ENCODE data around the gene NEK11. TPM values are rescaled to one million over a fixed set of nuclear protein-coding genes. Genes with fewer than 3 reads are reported as not detected.
"Not testable (repeated sequence)": the region's sequence is repeated elsewhere in the genome, so short reads cannot be mapped to it uniquely, and the experiment has no call there.

Gene NEK11
- total RNA-seq, 1 donor from 2014 or later: 3.8 TPM

DNA sequence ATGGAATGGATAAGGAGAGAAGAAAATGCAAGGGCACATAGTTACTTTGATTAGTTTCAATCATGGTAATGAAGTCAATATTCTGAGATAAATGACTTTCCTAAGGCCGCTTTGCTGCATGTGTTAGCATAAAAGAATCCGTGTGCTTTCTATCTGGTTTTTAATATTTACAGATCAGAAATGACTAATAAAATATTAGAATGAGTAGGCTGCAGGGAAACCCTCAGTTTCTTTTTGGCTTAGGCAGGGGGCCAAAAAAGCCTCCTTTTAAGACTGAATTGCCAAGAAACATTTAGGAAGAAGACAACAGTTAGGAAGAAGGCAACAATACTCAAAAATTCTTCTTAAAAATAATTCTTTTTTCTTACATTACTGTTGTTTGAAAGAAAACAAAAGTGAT is 11.6 kb downstream of the NEK11 start:
- ATAC-seq: no peak
- no peak overlapping the region for H3K27ac ChIP-seq
- H3K36me3 ChIP-seq: no peaks in the 10 kb centered on the region
- DNase-seq: no peak
- no peaks in the 10 kb centered on the region for H3K27me3 ChIP-seq
- H3K9me3 ChIP-seq: no peaks in the 10 kb centered on the region
- H3K4me3 ChIP-seq: no peak overlapping the region
- H3K4me1 ChIP-seq: no peaks in the 10 kb centered on the region
- intact Hi-C loops (cut with DNase I): no loop called here
- TF ChIP-seq, protein P1, sequence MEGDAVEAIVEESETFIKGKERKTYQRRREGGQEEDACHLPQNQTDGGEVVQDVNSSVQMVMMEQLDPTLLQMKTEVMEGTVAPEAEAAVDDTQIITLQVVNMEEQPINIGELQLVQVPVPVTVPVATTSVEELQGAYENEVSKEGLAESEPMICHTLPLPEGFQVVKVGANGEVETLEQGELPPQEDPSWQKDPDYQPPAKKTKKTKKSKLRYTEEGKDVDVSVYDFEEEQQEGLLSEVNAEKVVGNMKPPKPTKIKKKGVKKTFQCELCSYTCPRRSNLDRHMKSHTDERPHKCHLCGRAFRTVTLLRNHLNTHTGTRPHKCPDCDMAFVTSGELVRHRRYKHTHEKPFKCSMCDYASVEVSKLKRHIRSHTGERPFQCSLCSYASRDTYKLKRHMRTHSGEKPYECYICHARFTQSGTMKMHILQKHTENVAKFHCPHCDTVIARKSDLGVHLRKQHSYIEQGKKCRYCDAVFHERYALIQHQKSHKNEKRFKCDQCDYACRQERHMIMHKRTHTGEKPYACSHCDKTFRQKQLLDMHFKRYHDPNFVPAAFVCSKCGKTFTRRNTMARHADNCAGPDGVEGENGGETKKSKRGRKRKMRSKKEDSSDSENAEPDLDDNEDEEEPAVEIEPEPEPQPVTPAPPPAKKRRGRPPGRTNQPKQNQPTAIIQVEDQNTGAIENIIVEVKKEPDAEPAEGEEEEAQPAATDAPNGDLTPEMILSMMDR (IDR thresholded peaks at IDR 0.05): no peak

DNA sequence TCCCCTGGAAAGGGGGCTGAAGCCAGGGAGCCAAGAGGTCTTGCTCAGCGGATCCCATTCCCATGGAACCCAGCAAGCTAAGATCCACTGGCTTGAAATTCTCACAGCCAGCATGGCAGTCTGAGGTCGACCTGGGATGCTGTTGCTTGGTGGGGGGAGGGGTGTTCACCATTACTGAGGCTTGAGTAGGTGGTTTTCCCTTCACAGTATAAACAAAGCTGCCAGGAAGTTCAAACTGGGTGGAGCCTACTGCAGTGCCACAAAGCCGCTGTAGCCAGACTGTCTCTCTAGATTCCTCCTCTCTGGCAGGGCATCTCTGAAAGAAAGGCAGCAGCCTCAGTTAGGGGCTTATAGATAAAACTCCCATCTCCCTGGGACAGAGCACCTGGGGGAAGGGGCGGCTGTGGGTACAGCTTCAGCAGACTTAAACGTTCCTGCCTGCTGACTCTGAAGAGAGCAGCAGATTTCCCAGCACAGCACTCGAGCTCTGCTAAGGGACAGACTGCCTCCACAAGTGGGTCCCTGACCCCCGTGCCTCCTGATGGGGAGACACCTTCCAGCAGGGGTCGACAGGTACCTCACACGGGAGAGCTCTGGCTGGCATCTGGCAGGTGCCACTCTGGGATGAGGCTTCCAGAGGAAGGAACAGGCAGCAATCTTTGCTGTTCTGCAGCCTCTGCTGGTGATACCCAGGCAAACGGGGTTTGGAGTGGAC is 15.8 kb downstream of the NEK11 start:
- DNase-seq; ATAC-seq; H3K27ac ChIP-seq; intact Hi-C loops (cut with DNase I); H3K4me3 ChIP-seq; H3K36me3 ChIP-seq; H3K27me3 ChIP-seq; H3K9me3 ChIP-seq; H3K4me1 ChIP-seq: not testable (repeated sequence)

DNA sequence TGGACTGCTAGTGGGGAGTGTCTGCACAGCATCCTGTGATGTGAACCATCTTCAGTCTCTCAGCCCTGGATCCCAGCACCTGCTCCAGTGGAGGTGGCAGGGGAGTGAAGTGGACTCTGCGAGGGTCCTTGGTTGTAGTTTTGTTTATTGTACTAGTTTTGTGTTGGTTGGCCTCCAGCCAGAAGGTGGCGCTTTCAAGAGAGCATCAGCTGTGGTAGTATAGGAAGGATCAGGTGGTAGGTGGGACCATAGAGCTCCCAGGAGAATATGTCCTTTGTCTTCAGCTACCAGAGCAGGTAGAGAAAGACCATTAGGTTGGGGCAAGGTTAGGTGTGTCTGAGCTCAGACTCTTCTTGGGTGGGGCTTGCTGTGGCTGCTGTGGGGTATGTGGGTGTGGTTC is 20.9 kb downstream of the NEK11 start:
- H3K36me3 ChIP-seq: no peaks in the 10 kb centered on the region
- TF ChIP-seq, protein P1 (IDR thresholded peaks at IDR 0.05): no peak
- intact Hi-C loops (cut with DNase I): no loop called here
- ATAC-seq (no peak), DNase-seq (no peak)
- no peaks in the 10 kb centered on the region for H3K9me3 ChIP-seq
- H3K4me1 ChIP-seq: no peaks in the 10 kb centered on the region
- H3K27me3 ChIP-seq: no peaks in the 10 kb centered on the region
- H3K4me3 ChIP-seq: no peak overlapping the region
- H3K27ac ChIP-seq: no peak overlapping the region

DNA sequence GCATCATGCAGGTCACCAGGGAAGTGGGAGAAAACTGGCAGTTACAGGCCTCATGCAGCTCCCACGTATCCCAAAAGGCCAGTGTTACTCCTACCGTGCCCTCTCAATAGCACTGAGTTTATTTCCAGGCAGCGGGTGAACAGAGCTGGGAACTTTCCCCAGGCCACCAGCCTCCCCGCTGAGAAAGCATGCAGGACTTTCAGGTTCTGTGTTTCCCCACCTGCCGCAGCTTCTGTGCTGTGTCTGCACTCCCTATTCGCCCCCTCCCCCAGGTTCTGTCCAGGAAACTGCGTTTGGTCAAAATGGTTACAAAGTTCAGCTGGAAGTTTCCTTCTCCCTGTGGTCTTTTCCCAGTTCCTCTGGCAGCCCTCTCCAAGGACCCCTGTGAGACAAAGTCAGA is 21.4 kb downstream of the NEK11 start:
- DNase-seq (no peak), ATAC-seq (no peak)
- intact Hi-C loops (cut with DNase I): no loop called here

DNA sequence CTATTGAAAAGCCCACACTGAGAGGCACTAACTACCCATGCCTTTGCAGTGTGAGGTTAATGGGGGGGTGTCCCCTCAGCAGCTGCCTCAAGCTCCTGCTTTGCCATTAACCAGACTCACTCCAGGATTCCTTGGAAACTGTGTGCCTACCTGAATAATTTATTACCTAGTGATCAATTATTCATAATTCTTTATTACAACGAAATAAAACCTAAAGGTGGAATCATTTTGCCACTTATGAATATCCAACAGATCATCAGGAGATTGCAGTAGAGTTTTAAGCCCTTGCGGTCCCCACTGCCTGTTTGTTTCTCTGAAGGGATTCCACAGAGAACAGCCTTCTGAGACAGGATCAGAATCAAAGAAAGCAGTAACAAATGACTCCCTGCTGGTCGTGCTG is 23.3 kb downstream of the NEK11 start:
- H3K9me3 ChIP-seq: no peaks in the 10 kb centered on the region
- no peak overlapping the region for H3K4me3 ChIP-seq
- DNase-seq (no peak), ATAC-seq (no peak)
- no peaks in the 10 kb centered on the region for H3K36me3 ChIP-seq
- H3K4me1 ChIP-seq: no peaks in the 10 kb centered on the region
- intact Hi-C loops (cut with DNase I): no loop called here
- no peak overlapping the region for H3K27ac ChIP-seq
- H3K27me3 ChIP-seq: no peaks in the 10 kb centered on the region
- TF ChIP-seq, protein P1 (IDR thresholded peaks at IDR 0.05): no peak

More for the DNA sequence above, 21.4 kb downstream of the NEK11 start:
- Histone ChIP-seq H3K9me3 (no peaks in the 10 kb centered on the region), H3K27ac (no peak overlapping the region), H3K4me3 (no peak overlapping the region), H3K36me3 (no peaks in the 10 kb centered on the region), H3K27me3 (no peaks in the 10 kb centered on the region), H3K4me1 (no peaks in the 10 kb centered on the region)
- TF ChIP-seq, protein P1 (IDR thresholded peaks at IDR 0.05): no peak

DNA sequence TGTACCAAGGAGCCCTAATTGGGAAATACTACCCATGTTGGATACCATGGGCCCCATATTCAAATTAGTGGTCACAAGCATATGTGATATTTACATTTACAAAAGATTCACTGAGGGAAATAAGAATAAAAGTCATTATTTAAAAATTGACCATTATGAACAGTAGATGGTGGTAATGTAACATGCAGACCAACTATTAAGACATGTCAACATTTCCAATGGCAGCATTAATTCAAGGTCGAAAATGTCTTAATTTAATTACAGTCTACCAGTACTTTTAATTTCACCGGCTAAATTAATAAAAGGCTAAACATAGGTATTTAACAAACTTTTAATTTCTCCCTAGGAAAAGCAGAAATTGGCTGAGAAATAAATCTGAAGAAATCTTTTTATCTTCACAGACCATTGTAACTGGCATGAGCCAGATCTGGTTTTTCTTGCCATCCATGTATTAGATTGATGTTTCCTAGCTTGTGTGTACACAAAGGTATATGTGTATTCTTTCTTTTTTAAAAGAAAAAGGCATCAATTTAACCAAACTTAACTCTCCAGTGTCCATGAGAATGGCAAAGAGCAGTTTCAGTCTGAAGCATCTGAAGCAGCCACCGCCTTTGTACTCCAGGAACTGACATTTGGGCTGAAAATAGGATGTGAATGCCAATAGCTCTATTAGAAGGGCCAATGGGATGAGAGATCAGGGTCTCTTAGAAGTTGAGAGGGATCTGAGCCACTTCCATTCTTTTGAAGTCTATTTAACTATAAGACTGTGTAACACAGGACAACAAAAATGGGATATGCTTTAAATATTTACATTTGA is 26.6 kb downstream of the NEK11 start:
- no peak overlapping the region for H3K27ac ChIP-seq
- no peaks in the 10 kb centered on the region for H3K4me1 ChIP-seq
- no peaks in the 10 kb centered on the region for H3K27me3 ChIP-seq
- no peak for ATAC-seq
- TF ChIP-seq, protein P1 (IDR thresholded peaks at IDR 0.05): no peak
- no peak overlapping the region for H3K4me3 ChIP-seq
- intact Hi-C loops (cut with DNase I): no loop called here
- no peak for DNase-seq
- H3K9me3 ChIP-seq: no peaks in the 10 kb centered on the region
- H3K36me3 ChIP-seq: no peaks in the 10 kb centered on the region

Measured in upper lobe of right lung (tissue), 1 donor.